Measurements from ENCODE around the gene DACH2. TPM values are rescaled to one million over a fixed set of nuclear protein-coding genes. Genes with fewer than 3 reads are reported as not detected.

DACH2 gene
- total and polyA plus RNA-seq, 9 of the 15 experiments (the other 6 are each of a cell fraction or from before 2014, with no cell fraction given): not detected

DNA sequence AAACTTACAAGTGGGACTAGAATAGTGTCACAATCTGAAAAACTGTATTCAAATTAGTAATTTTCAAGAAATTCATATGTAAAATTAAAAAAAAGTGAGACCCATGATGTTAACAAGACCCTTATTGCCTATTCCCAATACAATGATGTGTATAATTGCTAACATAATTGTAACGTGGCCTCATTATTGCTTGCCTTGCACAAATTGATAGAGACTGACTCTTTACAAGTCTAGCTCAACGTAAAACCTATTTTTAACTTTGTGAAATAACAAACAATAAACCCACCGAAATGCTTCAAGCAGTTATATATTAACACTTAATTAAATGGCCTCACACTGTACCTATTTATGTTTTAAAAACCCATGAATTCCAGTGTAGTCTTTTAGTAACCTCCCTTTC, 312.5 kb downstream of the DACH2 start:
- Histone ChIP-seq H3K4me1 (replicated peaks in 1 of 2; ENCODE audit: control insufficient read depth in 2 of 2, insufficient read depth in 2 of 2, low read length in 2 of 2) (no peaks in the 10 kb centered on the region), H3K9ac (ENCODE audit: insufficient read depth in 1 of 2, low read depth in 2 of 2, low read length in 2 of 2) (no peak overlapping the region), H3K79me2 (ENCODE audit: control insufficient read depth, insufficient read depth, low read length) (no peaks in the 10 kb centered on the region), H3K36me3 (ENCODE audit: control insufficient read depth, insufficient read depth, low read length) (no peaks in the 10 kb centered on the region), H4K20me1 (replicated peaks; ENCODE audit: control insufficient read depth, insufficient read depth, low read length) (no peaks in the 10 kb centered on the region), H3K9me3 (replicated peaks; ENCODE audit: control insufficient read depth, insufficient read depth, low read depth, low read length) (no peaks in the 10 kb centered on the region), H3K4me3 (no peak overlapping the region), H2AFZ (ENCODE audit: low read depth, low read length) (no peak overlapping the region), H3K9me1 (ENCODE audit: control insufficient read depth, insufficient read depth, low read length) (no peaks in the 10 kb centered on the region), H3K27me3 (ENCODE audit: control insufficient read depth in 2 of 2, insufficient read depth in 2 of 2, low read length in 2 of 2) (no peaks in the 10 kb centered on the region), H3K27ac (ENCODE audit: extremely low read depth, low read depth, low read length) (no peak overlapping the region), H3K4me2 (ENCODE audit: insufficient read depth, low read length) (no peak overlapping the region)
- in situ Hi-C loops (cut with MboI): no loop called here
- BruUV-seq (replicated peaks): no TSS peak
- intact Hi-C loops (cut with micrococcal nuclease): no loop called here
- FAIRE-seq (no peak), ATAC-seq (no peak), DNase-seq (ENCODE audit: extremely low read depth in 1 of 4, low spot score in 3 of 4) (no peak)
- ChIA-PET POLR2A (no interaction called here), CTCF (ENCODE audit: low intra/inter-chr PET ratio) (no interaction called here)
- 3% methylated on average over 3 of the region's 3 CpGs for WGBS (ENCODE audit: insufficient coverage, low coverage, missing lambda C conversion rate)
- TF ChIP-seq TCF15 (CRISPR knock-in tag; IDR thresholded peaks at IDR 0.05) (no peak), BRD9 (IDR thresholded peaks at IDR 0.05; ENCODE audit: low read depth, partially characterized antibody) (no peak), YY1 (IDR thresholded peaks at IDR 0.05; ENCODE audit: borderline replicate concordance in 1 of 3, control insufficient read depth in 1 of 3, extremely low read depth in 1 of 3, insufficient read depth in 3 of 3, insufficient read length in 1 of 3, insufficient replicate concordance in 2 of 3, low read depth in 1 of 3, low read length in 2 of 3) (no peak), NR3C1 (CRISPR knock-in tag; IDR thresholded peaks at IDR 0.05) (no peak)

DNA sequence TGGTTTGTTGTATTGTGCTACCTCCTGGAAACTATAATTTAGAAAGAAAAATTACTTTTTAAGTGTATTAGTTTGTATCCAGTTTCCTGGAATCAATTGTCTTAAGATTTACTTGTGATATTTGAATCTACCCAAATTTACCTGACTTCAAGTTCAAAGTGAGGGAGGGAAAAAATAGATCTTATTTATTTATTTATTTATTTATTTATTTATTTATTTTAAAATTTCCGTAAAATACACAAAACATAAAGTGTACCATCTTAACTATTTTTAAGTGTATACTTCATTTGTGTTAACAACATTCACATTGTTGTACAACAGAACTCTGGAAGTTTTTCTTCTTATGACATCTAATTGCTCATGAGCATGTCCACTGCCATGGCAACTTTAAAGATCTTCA, 356.0 kb downstream of the DACH2 start:
- ChIA-PET POLR2A (no interaction called here), CTCF (ENCODE audit: low intra/inter-chr PET ratio) (no interaction called here)
- Histone ChIP-seq H3K9me1 (ENCODE audit: control insufficient read depth, insufficient read depth, low read length) (no peaks in the 10 kb centered on the region), H3K4me1 (replicated peaks in 1 of 2; ENCODE audit: control insufficient read depth in 2 of 2, insufficient read depth in 2 of 2, low read length in 2 of 2) (no peaks in the 10 kb centered on the region), H4K20me1 (replicated peaks; ENCODE audit: control insufficient read depth, insufficient read depth, low read length) (no peaks in the 10 kb centered on the region), H3K79me2 (ENCODE audit: control insufficient read depth, insufficient read depth, low read length) (no peaks in the 10 kb centered on the region), H3K4me3 (no peak overlapping the region), H3K9me3 (replicated peaks; ENCODE audit: control insufficient read depth, insufficient read depth, low read depth, low read length) (no peaks in the 10 kb centered on the region), H3K27me3 (ENCODE audit: control insufficient read depth in 2 of 2, insufficient read depth in 2 of 2, low read length in 2 of 2) (no peaks in the 10 kb centered on the region), H2AFZ (ENCODE audit: low read depth, low read length) (no peak overlapping the region), H3K9ac (ENCODE audit: insufficient read depth in 1 of 2, low read depth in 2 of 2, low read length in 2 of 2) (no peak overlapping the region), H3K36me3 (ENCODE audit: control insufficient read depth, insufficient read depth, low read length) (no peaks in the 10 kb centered on the region), H3K27ac (ENCODE audit: extremely low read depth, low read depth, low read length) (no peak overlapping the region), H3K4me2 (ENCODE audit: insufficient read depth, low read length) (no peak overlapping the region)
- intact Hi-C loops (cut with micrococcal nuclease) (no loop called here), in situ Hi-C loops (cut with MboI) (no loop called here)
- DNase-seq (ENCODE audit: extremely low read depth in 1 of 4, low spot score in 3 of 4) (no peak), FAIRE-seq (no peak), ATAC-seq (no peak)
- no TSS peak for BruUV-seq (replicated peaks)
- 0% methylated on average over 1 of the region's 1 CpG for WGBS (ENCODE audit: insufficient coverage, low coverage, missing lambda C conversion rate)
- TF ChIP-seq MYC (IDR thresholded peaks at IDR 0.05; ENCODE audit: low read depth, low read length) (no peak), MYC (CRISPR knock-in tag; IDR thresholded peaks at IDR 0.05; ENCODE audit: borderline replicate concordance, low read depth) (no peak), ZNF444 (CRISPR knock-in tag; IDR thresholded peaks at IDR 0.05) (no peak), PRPF4 (IDR thresholded peaks at IDR 0.05; ENCODE audit: insufficient read depth, low read depth, low read length, poor library complexity, severe bottlenecking) (no peak), SMAD3 (CRISPR knock-in tag; conservative IDR thresholded peaks at IDR 0.05) (no peak), ATF4 (CRISPR knock-in tag; IDR thresholded peaks at IDR 0.05) (no peak), ZNF316 (IDR thresholded peaks at IDR 0.05) (no peak), NR2F6 (CRISPR knock-in tag; IDR thresholded peaks at IDR 0.05) (no peak), SIX5 (IDR thresholded peaks at IDR 0.05; ENCODE audit: borderline replicate concordance in 1 of 2, insufficient read depth in 1 of 2, low read depth in 1 of 2, low read length in 2 of 2) (no peak), MYBL2 (IDR thresholded peaks at IDR 0.05; ENCODE audit: low read depth) (no peak), MYBL2 (CRISPR knock-in tag; IDR thresholded peaks at IDR 0.05; ENCODE audit: borderline replicate concordance) (no peak), HEY1 (CRISPR knock-in tag; IDR thresholded peaks at IDR 0.05; ENCODE audit: borderline replicate concordance) (no peak), HNRNPH1 (optimal IDR thresholded peaks at IDR 0.05; ENCODE audit: low read depth, low read length) (no peak)

All from K562 (cell line).